ENCODE data around the gene TNFRSF9.

GRCh38 chr1:7898962-7899361 is 41.7 kb downstream of the TNFRSF9 start:
- TF ChIP-seq RAD21 (IDR thresholded peaks at IDR 0.05; ENCODE audit: low read length) = no peak
- TF ChIP-seq, protein P1, sequence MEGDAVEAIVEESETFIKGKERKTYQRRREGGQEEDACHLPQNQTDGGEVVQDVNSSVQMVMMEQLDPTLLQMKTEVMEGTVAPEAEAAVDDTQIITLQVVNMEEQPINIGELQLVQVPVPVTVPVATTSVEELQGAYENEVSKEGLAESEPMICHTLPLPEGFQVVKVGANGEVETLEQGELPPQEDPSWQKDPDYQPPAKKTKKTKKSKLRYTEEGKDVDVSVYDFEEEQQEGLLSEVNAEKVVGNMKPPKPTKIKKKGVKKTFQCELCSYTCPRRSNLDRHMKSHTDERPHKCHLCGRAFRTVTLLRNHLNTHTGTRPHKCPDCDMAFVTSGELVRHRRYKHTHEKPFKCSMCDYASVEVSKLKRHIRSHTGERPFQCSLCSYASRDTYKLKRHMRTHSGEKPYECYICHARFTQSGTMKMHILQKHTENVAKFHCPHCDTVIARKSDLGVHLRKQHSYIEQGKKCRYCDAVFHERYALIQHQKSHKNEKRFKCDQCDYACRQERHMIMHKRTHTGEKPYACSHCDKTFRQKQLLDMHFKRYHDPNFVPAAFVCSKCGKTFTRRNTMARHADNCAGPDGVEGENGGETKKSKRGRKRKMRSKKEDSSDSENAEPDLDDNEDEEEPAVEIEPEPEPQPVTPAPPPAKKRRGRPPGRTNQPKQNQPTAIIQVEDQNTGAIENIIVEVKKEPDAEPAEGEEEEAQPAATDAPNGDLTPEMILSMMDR (IDR thresholded peaks at IDR 0.05) = no peak
- TF ChIP-seq YY1 (IDR thresholded peaks at IDR 0.05; ENCODE audit: low read depth) = no peak
- TF ChIP-seq RXRA (IDR thresholded peaks at IDR 0.05; ENCODE audit: borderline replicate concordance, low read depth) = no peak
- TF ChIP-seq, protein P2, sequence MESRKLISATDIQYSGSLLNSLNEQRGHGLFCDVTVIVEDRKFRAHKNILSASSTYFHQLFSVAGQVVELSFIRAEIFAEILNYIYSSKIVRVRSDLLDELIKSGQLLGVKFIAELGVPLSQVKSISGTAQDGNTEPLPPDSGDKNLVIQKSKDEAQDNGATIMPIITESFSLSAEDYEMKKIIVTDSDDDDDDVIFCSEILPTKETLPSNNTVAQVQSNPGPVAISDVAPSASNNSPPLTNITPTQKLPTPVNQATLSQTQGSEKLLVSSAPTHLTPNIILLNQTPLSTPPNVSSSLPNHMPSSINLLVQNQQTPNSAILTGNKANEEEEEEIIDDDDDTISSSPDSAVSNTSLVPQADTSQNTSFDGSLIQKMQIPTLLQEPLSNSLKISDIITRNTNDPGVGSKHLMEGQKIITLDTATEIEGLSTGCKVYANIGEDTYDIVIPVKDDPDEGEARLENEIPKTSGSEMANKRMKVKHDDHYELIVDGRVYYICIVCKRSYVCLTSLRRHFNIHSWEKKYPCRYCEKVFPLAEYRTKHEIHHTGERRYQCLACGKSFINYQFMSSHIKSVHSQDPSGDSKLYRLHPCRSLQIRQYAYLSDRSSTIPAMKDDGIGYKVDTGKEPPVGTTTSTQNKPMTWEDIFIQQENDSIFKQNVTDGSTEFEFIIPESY (IDR thresholded peaks at IDR 0.05; ENCODE audit: borderline replicate concordance, low read depth) = no peak
- no peak for TF ChIP-seq EZH2phosphoT487 (IDR thresholded peaks at IDR 0.05; ENCODE audit: borderline replicate concordance, low read depth)
- no peak for TF ChIP-seq TAF1 (IDR thresholded peaks at IDR 0.05; ENCODE audit: borderline replicate concordance, low read depth, low read length)
